H1 (cell line): ENCODE measurements around the gene CERT1. TPM values are rescaled to one million over a fixed set of nuclear protein-coding genes. Genes with fewer than 3 reads are reported as not detected.

ENCODE experiments used
- CTCF ChIA-PET: fragments of 300-600 bp; sonication (Branson Sonifier 250); formaldehyde crosslinking; loops from one replicate; lab custom pipeline; 2021; ENCODE audit not compliant: partially characterized antibody; lab: Charles Lee
- POLR2A ChIA-PET: fragments of 300-600 bp; sonication (Branson Sonifier 250); formaldehyde crosslinking; loops from one replicate; lab custom pipeline; 2021; ENCODE audit warnings: inconsistent platforms; ENCODE audit not compliant: partially characterized antibody; lab: Charles Lee
- DNase-seq, 2 experiments: peaks; one replicate each; pipeline versions ENCODE4 v3.0.0 to v3.0.0-alpha.2; 2010 to 2022; ENCODE audit warnings: low spot score in 2 of 2, low read depth in 1 of 2, mixed read lengths in 1 of 2
- FAIRE-seq: peaks from 2 replicates; lab custom pipeline; 2011; peaks lifted over from hg19 to GRCh38; lab: Jason Lieb, UNC
- H2AFZ ChIP-seq: 2 replicates; pipeline ENCODE4 v1.8.1; 2012; ENCODE audit warnings: low read length, inconsistent platforms
- H2AK5ac ChIP-seq: 2 replicates; pipeline ENCODE4 v1.6.1; 2013; ENCODE audit warnings: low read depth, low read length
- H2BK120ac ChIP-seq: replicated peaks from 2 replicates; pipeline ENCODE3; 2013; ENCODE audit warnings: low read depth, low read length, inconsistent platforms
- H2BK12ac ChIP-seq: 2 replicates; pipeline ENCODE4 v1.6.1; 2013; ENCODE audit warnings: low read depth, low read length
- H2BK15ac ChIP-seq: 2 replicates; pipeline ENCODE4 v1.6.1; 2013; ENCODE audit warnings: low read length
- H2BK20ac ChIP-seq: 2 replicates; pipeline ENCODE4 v1.6.1; 2013; ENCODE audit warnings: low read length
- H2BK5ac ChIP-seq: 2 replicates; pipeline ENCODE4 v1.6.1; 2013; ENCODE audit warnings: low read depth, low read length
- H3K14ac ChIP-seq: 2 replicates; pipeline ENCODE4 v1.6.1; 2013; ENCODE audit warnings: inconsistent platforms; ENCODE audit not compliant: insufficient read length
- H3K18ac ChIP-seq: 2 replicates; pipeline ENCODE4 v1.6.1; 2013; ENCODE audit warnings: low read length; ENCODE audit errors: extremely low read depth
- H3K23ac ChIP-seq: 2 replicates; pipeline ENCODE4 v1.6.1; 2013; ENCODE audit warnings: inconsistent platforms; ENCODE audit not compliant: insufficient read length
- H3K23me2 ChIP-seq: 2 replicates; pipeline ENCODE4 v1.6.1; 2013; ENCODE audit warnings: low read depth, low read length
- H3K27ac ChIP-seq: 2 replicates; pipeline ENCODE4 v1.6.1; 2011; ENCODE audit warnings: low read depth, low read length, inconsistent platforms
- H3K27me3 ChIP-seq, 4 experiments: replicated peaks in 1 of 4; 1 replicate in 1 of 4; 2 replicates in 3 of 4; pipeline versions ENCODE4 v1.6.1 to v1.8.1; 2011 to 2013; ENCODE audit warnings: low read length in 3 of 4, mild to moderate bottlenecking in 3 of 4, inconsistent platforms in 2 of 4, mixed read lengths in 2 of 4, moderate library complexity in 1 of 4; ENCODE audit not compliant: control insufficient read depth in 3 of 4, insufficient read depth in 3 of 4; ENCODE audit errors: extremely low read depth in 1 of 4
- H3K36me3 ChIP-seq, 4 experiments: 2 replicates each; pipeline versions ENCODE4 v1.6.1 to v1.8.1; 2011 to 2013; ENCODE audit warnings: mild to moderate bottlenecking in 4 of 4, low read length in 3 of 4, moderate library complexity in 2 of 4, control low read depth in 1 of 4, inconsistent platforms in 1 of 4; ENCODE audit not compliant: insufficient read depth in 4 of 4, control insufficient read depth in 2 of 4
- H3K4ac ChIP-seq: replicated peaks from 2 replicates; pipeline ENCODE3; 2013; ENCODE audit warnings: low read length, low read depth, mixed read lengths, inconsistent platforms; ENCODE audit not compliant: insufficient read length
- H3K4me1 ChIP-seq, 4 experiments: replicated peaks in 1 of 4; 1 replicate in 1 of 4; 2 replicates in 3 of 4; pipeline versions ENCODE4 v1.6.1 to v1.8.1; 2011 to 2013; ENCODE audit warnings: low read length in 3 of 4, inconsistent platforms in 2 of 4, mixed read lengths in 1 of 4; ENCODE audit not compliant: insufficient read depth in 4 of 4, control insufficient read depth in 3 of 4
- H3K4me2 ChIP-seq, 2 experiments: 2 replicates each; pipeline versions ENCODE4 v1.6.1 to v1.8.1; 2011 to 2013; ENCODE audit warnings: low read depth in 2 of 2, low read length in 2 of 2, control low read depth in 1 of 2, inconsistent platforms in 1 of 2, mild to moderate bottlenecking in 1 of 2; ENCODE audit not compliant: insufficient read depth in 1 of 2
- H3K4me3 ChIP-seq, 4 experiments: fragments of 200-600, 300-600 bp in 1 of 4; sonication (generic), shearing (Covaris generic), sonication (Bioruptor Twin) in 1 of 4; 2 replicates each; pipeline versions ENCODE4 v1.5.1 to v1.8.1; 2011 to 2016; ENCODE audit warnings: low read length in 4 of 4, low read depth in 3 of 4, control low read depth in 2 of 4, inconsistent platforms in 2 of 4, mild to moderate bottlenecking in 2 of 4, mixed read lengths in 1 of 4, moderate library complexity in 1 of 4; ENCODE audit not compliant: insufficient read depth in 2 of 4; ENCODE audit errors: extremely low read depth in 1 of 4
- H3K56ac ChIP-seq: replicated peaks from 2 replicates; pipeline ENCODE3; 2013; ENCODE audit warnings: low read depth, mild to moderate bottlenecking, mixed read lengths, low read length, inconsistent platforms; ENCODE audit not compliant: insufficient read length
- H3K79me1 ChIP-seq: 2 replicates; pipeline ENCODE4 v1.6.1; 2013; ENCODE audit warnings: low read depth, low read length, control low read depth
- H3K79me2 ChIP-seq, 2 experiments: 2 replicates each; pipeline versions ENCODE4 v1.6.1 to v1.8.1; 2012 to 2013; ENCODE audit warnings: low read length in 2 of 2, mild to moderate bottlenecking in 2 of 2, inconsistent platforms in 1 of 2; ENCODE audit not compliant: insufficient read depth in 2 of 2, control insufficient read depth in 1 of 2
- H3K9ac ChIP-seq, 4 experiments: replicated peaks in 1 of 4; 1 replicate in 1 of 4; 2 replicates in 3 of 4; pipeline versions ENCODE4 v1.6.1 to v1.8.1; 2011 to 2013; ENCODE audit warnings: low read depth in 3 of 4, low read length in 3 of 4, control low read depth in 2 of 4, mild to moderate bottlenecking in 2 of 4, moderate library complexity in 2 of 4, inconsistent platforms in 1 of 4; ENCODE audit errors: extremely low read depth in 1 of 4
- H3K9me3 ChIP-seq, 2 experiments: 2 replicates each; pipeline versions ENCODE4 v1.6.1 to v1.8.1; 2012 to 2013; ENCODE audit warnings: mild to moderate bottlenecking in 2 of 2, moderate library complexity in 2 of 2, control low read depth in 1 of 2, inconsistent platforms in 1 of 2, low read depth in 1 of 2, low read length in 1 of 2, mixed read lengths in 1 of 2; ENCODE audit not compliant: insufficient read depth in 2 of 2
- H4K20me1 ChIP-seq, 2 experiments: replicated peaks in 1 of 2; 2 replicates each; pipeline versions ENCODE3 to v1.8.1; 2011 to 2013; ENCODE audit warnings: inconsistent platforms in 2 of 2, low read length in 2 of 2, mild to moderate bottlenecking in 1 of 2; ENCODE audit not compliant: insufficient read depth in 2 of 2, control insufficient read depth in 1 of 2
- H4K5ac ChIP-seq: 2 replicates; pipeline ENCODE4 v1.6.1; 2013; ENCODE audit warnings: low read length, low read depth, mixed read lengths, inconsistent platforms; ENCODE audit not compliant: insufficient read length
- H4K8ac ChIP-seq: 2 replicates; pipeline ENCODE4 v1.8.0; 2013; ENCODE audit warnings: mild to moderate bottlenecking, moderate library complexity, low read length, inconsistent platforms; ENCODE audit not compliant: insufficient read depth; ENCODE audit errors: extremely low read depth
- H4K91ac ChIP-seq: replicated peaks from 2 replicates; pipeline ENCODE3; 2013; ENCODE audit warnings: low read length, mixed read lengths, inconsistent platforms; ENCODE audit not compliant: insufficient read length
- EGR1 ChIP-seq: IDR thresholded peaks from 2 replicates; pipeline ENCODE4 v1.6.1; 2011; ENCODE audit warnings: low read depth, low read length, borderline replicate concordance
- NANOG ChIP-seq: IDR thresholded peaks from 2 replicates; pipeline ENCODE4 v1.6.1; 2011; ENCODE audit warnings: low read length, low read depth, mild to moderate bottlenecking, inconsistent platforms; ENCODE audit not compliant: insufficient read depth, poor library complexity, severe bottlenecking
- WGBS, 2 experiments: shearing (Covaris generic) in 1 of 2; methylation state at CpG; one replicate each; pipeline versions ENCODE4 v1.1.6 to v1.1.7; 2013 to 2015; ENCODE audit warnings: low lambda C conversion rate in 2 of 2, mixed read lengths in 2 of 2, inconsistent platforms in 1 of 2, low coverage in 1 of 2, missing lambda C conversion rate in 1 of 2; ENCODE audit not compliant: insufficient replicate concordance in 2 of 2, insufficient coverage in 1 of 2, insufficient read length in 1 of 2; ENCODE audit errors: extremely low coverage in 1 of 2, missing lambda C conversion rate in 1 of 2; 5-methylcytosine and 5-hydroxymethylcytosine counted together
- polyA plus RNA-seq, 7 experiments: library from polyadenylated mRNA; depleted of rRNA in 3 of 7; stranded (reverse) in 5 of 7; unstranded in 2 of 7; fragments of >200 nt in 5 of 7; fragments of 200-250 nt in 2 of 7; gene quantifications; 1 replicate in 5 of 7; 2 replicates in 1 of 7; 4 replicates in 1 of 7; pipeline versions ENCODE4 v1.2.1 to v1.2.3, GENCODE V29; 2011 to 2013; ENCODE audit warnings: missing spikeins in 2 of 7, mixed read lengths in 2 of 7
- total RNA-seq: library from RNA; stranded (reverse); fragmentation: NEBNext Ultra II Directional; extraction: Animal tissue kit (Norgen Biotek cat#: 25700); gene quantifications from 2 replicates; pipeline ENCODE4 v1.2.1, GENCODE V29; 2021

Gene CERT1
- total and polyA plus RNA-seq, 2 of the 8 experiments (the other 6 are each of a cell fraction or from before 2014, with no cell fraction given) = 7.8 to 55.3 TPM

DNA sequence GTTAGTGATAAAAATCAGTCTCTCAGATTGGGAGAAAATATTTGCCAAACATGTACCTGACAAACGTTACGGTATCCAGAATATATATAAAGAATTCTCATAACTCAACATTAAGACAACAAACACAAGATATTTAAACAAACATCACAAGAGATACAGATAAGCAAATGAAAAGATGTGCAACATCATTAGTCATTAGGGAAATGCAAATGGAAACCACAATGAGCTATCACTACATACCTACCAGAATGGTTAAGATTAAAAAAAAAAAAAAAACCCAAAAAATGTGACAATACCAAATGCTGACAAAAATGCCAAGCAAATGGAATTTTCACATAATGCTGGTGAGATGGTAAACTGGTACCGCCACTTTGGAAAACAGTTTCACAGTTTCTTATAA is 15.4 kb downstream of the CERT1 start:
- no peak for TF ChIP-seq EGR1
- TF ChIP-seq NANOG = no peak
- Histone ChIP-seq H3K79me1 (no peaks in the 10 kb centered on the region), H3K23ac (no peak overlapping the region), H4K20me1 (no peaks in the 10 kb centered on the region), H4K91ac (no peak overlapping the region), H3K27me3 (no peaks in the 10 kb centered on the region), H3K4me1 (peaks cover 0 to 4% (median 0%) of the 10 kb centered on the region in 4 experiments; a peak in 1 of 7 replicates), H2AFZ (no peak overlapping the region), H3K9ac (no peak overlapping the region), H3K23me2 (no peaks in the 10 kb centered on the region), H3K79me2 (no peaks in the 10 kb centered on the region), H3K4me3 (no peak overlapping the region), H3K18ac (no peak overlapping the region), H4K8ac (no peak overlapping the region), H3K9me3 (no peaks in the 10 kb centered on the region), H3K27ac (no peak overlapping the region), H2BK12ac (no peak overlapping the region), H4K5ac (no peak overlapping the region), H3K14ac (no peak overlapping the region), H2BK120ac (no peak overlapping the region), H3K36me3 (peaks cover 0 to 7% (median 1%) of the 10 kb centered on the region in 4 experiments; a peak in 2 of 8 replicates), H2BK20ac (no peak overlapping the region), H2BK5ac (no peak overlapping the region), H2BK15ac (no peak overlapping the region), H3K4me2 (no peak overlapping the region), H3K4ac (no peak overlapping the region), H3K56ac (no peak overlapping the region), H2AK5ac (no peak overlapping the region)
- FAIRE-seq = no peak
- DNase-seq = no peak
- WGBS, 2 experiments = 88% methylated on average over 3 of the region's 3 CpGs; no CpG with 5 or more reads in 1 of the 2 experiments
- POLR2A ChIA-PET = no interaction called here
- CTCF ChIA-PET = interaction anchor here (0.6 kb wide), 1 partner anchor 144 kb away, joined by 5 read pairs; no protein-coding TSS in a partner anchor
